Measurements from ENCODE around the gene CEACAM21.

- TF ChIP-seq, protein P1, sequence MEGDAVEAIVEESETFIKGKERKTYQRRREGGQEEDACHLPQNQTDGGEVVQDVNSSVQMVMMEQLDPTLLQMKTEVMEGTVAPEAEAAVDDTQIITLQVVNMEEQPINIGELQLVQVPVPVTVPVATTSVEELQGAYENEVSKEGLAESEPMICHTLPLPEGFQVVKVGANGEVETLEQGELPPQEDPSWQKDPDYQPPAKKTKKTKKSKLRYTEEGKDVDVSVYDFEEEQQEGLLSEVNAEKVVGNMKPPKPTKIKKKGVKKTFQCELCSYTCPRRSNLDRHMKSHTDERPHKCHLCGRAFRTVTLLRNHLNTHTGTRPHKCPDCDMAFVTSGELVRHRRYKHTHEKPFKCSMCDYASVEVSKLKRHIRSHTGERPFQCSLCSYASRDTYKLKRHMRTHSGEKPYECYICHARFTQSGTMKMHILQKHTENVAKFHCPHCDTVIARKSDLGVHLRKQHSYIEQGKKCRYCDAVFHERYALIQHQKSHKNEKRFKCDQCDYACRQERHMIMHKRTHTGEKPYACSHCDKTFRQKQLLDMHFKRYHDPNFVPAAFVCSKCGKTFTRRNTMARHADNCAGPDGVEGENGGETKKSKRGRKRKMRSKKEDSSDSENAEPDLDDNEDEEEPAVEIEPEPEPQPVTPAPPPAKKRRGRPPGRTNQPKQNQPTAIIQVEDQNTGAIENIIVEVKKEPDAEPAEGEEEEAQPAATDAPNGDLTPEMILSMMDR (IDR thresholded peaks at IDR 0.05) = no peak
- TF ChIP-seq POLR2AphosphoS5 (IDR thresholded peaks at IDR 0.05) = no peak
- no peak for TF ChIP-seq EP300 (IDR thresholded peaks at IDR 0.05)
These were observed 21.1 kb upstream of the CEACAM21 start for GRCh38 chr19:41554907-41555306.

Data from gastroesophageal sphincter (tissue), 3 donors.